ENCODE data around the gene SPPL3. TPM values are rescaled to one million over a fixed set of nuclear protein-coding genes. Genes with fewer than 3 reads are reported as not detected.

Gene SPPL3
- total RNA-seq (1 to 10 TPM; 7.4 to 7.8 TPM), polyA plus RNA-seq (10 to 100 TPM in 1 of 2 donors, 1 to 10 TPM in 1; 9.5 to 12.6 TPM)

GRCh38 chr12:120904197-120904773, at the start of gene SPPL3:
Gene SPPL3 (minus strand): TSS chr12:120904358. CDS start chr12:120903867, 491 bp downstream.
- H3K27ac ChIP-seq (ENCODE audit: low read depth in 1 of 2, low read length in 2 of 2) = peak within 1 kb of the TSS; percentile 83 to 87
- no peaks in the 10 kb centered on the region for H3K9me3 ChIP-seq (ENCODE audit: control insufficient read depth in 4 of 4, low read length in 3 of 4)
- TF ChIP-seq EGR1 (IDR thresholded peaks at IDR 0.05; ENCODE audit: low read depth in 2 of 2) (peak; percentile 58 to 82), ZBTB33 (IDR thresholded peaks at IDR 0.05) (no peak), ATF3 (IDR thresholded peaks at IDR 0.05) (no peak), YY1 (IDR thresholded peaks at IDR 0.05) (peak; percentile 43)
- peaks cover 0 to 21% (median 9%) of the 10 kb centered on the region in 4 donors for H3K4me1 ChIP-seq (ENCODE audit: control insufficient read depth in 4 of 4, insufficient read depth in 4 of 4, low read length in 3 of 4)
- no peaks in the 10 kb centered on the region for H3K36me3 ChIP-seq (ENCODE audit: control insufficient read depth in 4 of 4, insufficient read depth in 3 of 4, low read depth in 1 of 4, low read length in 3 of 4)
- under 1% methylated on average over 66 of the region's 66 CpGs for WGBS
- H3K27me3 ChIP-seq (ENCODE audit: control insufficient read depth in 4 of 4, insufficient read depth in 4 of 4, low read length in 3 of 4) = no peaks in the 10 kb centered on the region
- H3K9ac ChIP-seq (ENCODE audit: low read depth in 1 of 2, low read length in 2 of 2) = peak within 1 kb of the TSS; percentile 5 to 81
- peak within 1 kb of the TSS; percentile 80 to 99 (median 86) for H3K4me3 ChIP-seq (ENCODE audit: low read depth in 1 of 3, low read length in 3 of 3)
- DNase-seq (ENCODE audit: low spot score) = peak; percentile 98

GRCh38 chr12:120950807-120951206, 46.6 kb upstream of the SPPL3 start:
- H3K36me3 ChIP-seq (ENCODE audit: control insufficient read depth in 4 of 4, insufficient read depth in 3 of 4, low read depth in 1 of 4, low read length in 3 of 4) = no peaks in the 10 kb centered on the region

More at GRCh38 chr12:120950807-120951206, 46.6 kb upstream of the SPPL3 start:
- H3K27me3 ChIP-seq (ENCODE audit: control insufficient read depth in 4 of 4, insufficient read depth in 4 of 4, low read length in 3 of 4) = no peaks in the 10 kb centered on the region
- H3K27ac ChIP-seq (ENCODE audit: low read depth in 1 of 2, low read length in 2 of 2) = no peak overlapping the region
- DNase-seq (ENCODE audit: low spot score) = no peak
- TF ChIP-seq ZBTB33 (IDR thresholded peaks at IDR 0.05) (no peak), FOXA2 (IDR thresholded peaks at IDR 0.05) (no peak), NR2F2 (IDR thresholded peaks at IDR 0.05) (no peak), SP1 (IDR thresholded peaks at IDR 0.05) (no peak), REST (IDR thresholded peaks at IDR 0.05) (no peak), HNF4G (IDR thresholded peaks at IDR 0.05) (no peak), EGR1 (IDR thresholded peaks at IDR 0.05; ENCODE audit: low read depth in 2 of 2) (no peak), MAX (IDR thresholded peaks at IDR 0.05) (no peak), FOXA1 (IDR thresholded peaks at IDR 0.05) (no peak), YY1 (IDR thresholded peaks at IDR 0.05) (no peak), CTCF (IDR thresholded peaks at IDR 0.05; ENCODE audit: low read depth, low read length, missing input control) (no peak), ATF3 (IDR thresholded peaks at IDR 0.05) (no peak), RAD21 (IDR thresholded peaks at IDR 0.05) (no peak), TAF1 (conservative IDR thresholded peaks at IDR 0.05) (no peak), RXRA (IDR thresholded peaks at IDR 0.05) (no peak), JUND (IDR thresholded peaks at IDR 0.05) (no peak), HNF4A (conservative IDR thresholded peaks at IDR 0.05) (no peak), GABPA (IDR thresholded peaks at IDR 0.05 in 1 of 2, conservative IDR thresholded peaks at IDR 0.05 in 1 of 2) (no peak)
- no peaks in the 10 kb centered on the region for H3K9me3 ChIP-seq (ENCODE audit: control insufficient read depth in 4 of 4, low read length in 3 of 4)
- H3K9ac ChIP-seq (ENCODE audit: low read depth in 1 of 2, low read length in 2 of 2) = no peak overlapping the region
- H3K4me1 ChIP-seq (ENCODE audit: control insufficient read depth in 4 of 4, insufficient read depth in 4 of 4, low read length in 3 of 4) = no peaks in the 10 kb centered on the region
- H3K4me3 ChIP-seq (ENCODE audit: low read depth in 1 of 3, low read length in 3 of 3) = no peak overlapping the region
- 95% methylated on average over 5 of the region's 5 CpGs for WGBS

Data from liver (tissue), 9 donors.